DOHH2 (cell line): ENCODE results near the gene TRIM75.
"Not testable (repeated sequence)": the region's sequence is repeated elsewhere in the genome, so short reads cannot be mapped to it uniquely, and the experiment has no call there.

Experiments used
- CTCF ChIP-seq: fragments of 200-600 bp; sonication (generic); IDR thresholded peaks from one replicate; pipeline ENCODE4 v1.5.1; 2014; ENCODE audit warnings: antibody characterized with exemption, mild to moderate bottlenecking, low read depth, low read length; ENCODE audit not compliant: poor library complexity, severe bottlenecking
- EZH2phosphoT487 ChIP-seq: fragments of 200-600 bp; sonication (generic); IDR thresholded peaks from 2 replicates; pipeline ENCODE4 v1.6.1; 2017; ENCODE audit warnings: borderline replicate concordance, mild to moderate bottlenecking, antibody characterized with exemption, low read length, moderate library complexity, mixed read lengths

GRCh38 chr4:165092187-165092586, 38.5 kb downstream of the TRIM75 start:
- TF ChIP-seq CTCF, EZH2phosphoT487: not testable (repeated sequence)
